Cardiac muscle cell (in vitro differentiated cells and primary cell): Measurements from ENCODE around the gene IGFBP6. TPM values are rescaled to one million over a fixed set of nuclear protein-coding genes. Genes with fewer than 3 reads are reported as not detected.

Source experiments
- DNase-seq, 2 donors: peaks; one replicate each; pipeline versions ENCODE4 v3.0.0 to v3.0.0-alpha.2; 2010 to 2017; ENCODE audit warnings: low read depth in 1 of 2, low spot score in 1 of 2
- H3K27ac ChIP-seq: fragments of 200-600 bp; sonication (generic); 2 replicates; pipeline ENCODE4 v1.5.1; 2016
- H3K27me3 ChIP-seq: fragments of 200-600 bp; sonication (generic); 2 replicates; pipeline ENCODE4 v1.6.0; 2016; ENCODE audit warnings: control low read depth
- H3K36me3 ChIP-seq: fragments of 200-600 bp; sonication (generic); 2 replicates; pipeline ENCODE4 v1.5.1; 2016; ENCODE audit warnings: control low read depth
- H3K4me1 ChIP-seq: fragments of 200-600 bp; sonication (generic); 2 replicates; pipeline ENCODE4 v1.8.1; 2017; ENCODE audit warnings: low read depth, mild to moderate bottlenecking, mixed run types
- H3K4me3 ChIP-seq: fragments of 200-600 bp; sonication (generic); 2 replicates; pipeline ENCODE4 v1.5.1; 2016; ENCODE audit warnings: mild to moderate bottlenecking
- H3K9me3 ChIP-seq: fragments of 200-600 bp; sonication (generic); 2 replicates; pipeline ENCODE4 v1.5.1; 2017; ENCODE audit warnings: low read depth, mild to moderate bottlenecking, control low read depth
- CTCF ChIP-seq: IDR thresholded peaks from 2 replicates; pipeline ENCODE4 v1.5.1; 2012; ENCODE audit warnings: low read depth, mild to moderate bottlenecking, low read length
- polyA plus RNA-seq: library from polyadenylated mRNA; unstranded; fragments of >200 nt; fragmentation: Nextera tagmentation; extraction: Ambion mirVana; gene quantifications from 2 replicates; pipeline ENCODE4 v1.2.1, GENCODE V29; 2016
- total RNA-seq: library from RNA; depleted of rRNA; stranded (reverse); fragments of >200 nt; gene quantifications from 2 replicates; pipeline ENCODE4 v1.2.3, GENCODE V29; 2016

The IGFBP6 gene
- total and polyA plus RNA-seq, 2 experiments from 2014 or later: 58.9 to 109 TPM

GRCh38 chr12:53124352-53124723, 26.9 kb downstream of the IGFBP6 start:
- no peaks in the 10 kb centered on the region for H3K9me3 ChIP-seq
- H3K36me3 ChIP-seq: no peaks in the 10 kb centered on the region
- H3K4me1 ChIP-seq: no peaks in the 10 kb centered on the region
- no peak overlapping the region for H3K27ac ChIP-seq
- no peak for DNase-seq
- no peak for TF ChIP-seq CTCF
- no peak overlapping the region for H3K4me3 ChIP-seq
- no peaks in the 10 kb centered on the region for H3K27me3 ChIP-seq

- Histone ChIP-seq H3K4me1 (no peaks in the 10 kb centered on the region), H3K27ac (no peak overlapping the region), H3K27me3 (no peaks in the 10 kb centered on the region), H3K36me3 (no peaks in the 10 kb centered on the region), H3K4me3 (no peak overlapping the region), H3K9me3 (no peaks in the 10 kb centered on the region)
- TF ChIP-seq CTCF: no peak
- DNase-seq: no peak
These were observed 29.7 kb downstream of the IGFBP6 start for GRCh38 chr12:53127169-53127568.

GRCh38 chr12:53128780-53129569, 31.5 kb downstream of the IGFBP6 start:
- no peak for DNase-seq
- H3K4me3 ChIP-seq: no peak overlapping the region
- TF ChIP-seq CTCF: no peak
- H3K9me3 ChIP-seq: no peaks in the 10 kb centered on the region
- no peaks in the 10 kb centered on the region for H3K27me3 ChIP-seq
- no peaks in the 10 kb centered on the region for H3K36me3 ChIP-seq
- H3K27ac ChIP-seq: no peak overlapping the region
- no peaks in the 10 kb centered on the region for H3K4me1 ChIP-seq

GRCh38 chr12:53131844-53132243, 34.4 kb downstream of the IGFBP6 start:
- Histone ChIP-seq H3K4me3 (no peak overlapping the region), H3K36me3 (no peaks in the 10 kb centered on the region), H3K4me1 (no peaks in the 10 kb centered on the region), H3K9me3 (no peaks in the 10 kb centered on the region), H3K27me3 (no peaks in the 10 kb centered on the region), H3K27ac (no peak overlapping the region)
- TF ChIP-seq CTCF: no peak
- no peak for DNase-seq

- Histone ChIP-seq H3K27me3 (no peaks in the 10 kb centered on the region), H3K9me3 (no peaks in the 10 kb centered on the region), H3K27ac (no peak overlapping the region), H3K36me3 (no peaks in the 10 kb centered on the region), H3K4me1 (no peaks in the 10 kb centered on the region), H3K4me3 (no peak overlapping the region)
- no peak for DNase-seq
- TF ChIP-seq CTCF: no peak
These were observed 36.3 kb downstream of the IGFBP6 start for GRCh38 chr12:53133722-53134121.
